ENCODE data around the gene RGS3.

GRCh38 chr9:113461285-113461684 lies 2.2 kb upstream of the RGS3 start:
- TF ChIP-seq CTCF (IDR thresholded peaks at IDR 0.05) (no peak), POLR2A (IDR thresholded peaks at IDR 0.05) (no peak)
